ENCODE data around the gene FBRS. TPM values are rescaled to one million over a fixed set of nuclear protein-coding genes. Genes with fewer than 3 reads are reported as not detected.
"Not testable (repeated sequence)": the region's sequence is repeated elsewhere in the genome, so short reads cannot be mapped to it uniquely, and the experiment has no call there.

FBRS gene
- total and polyA plus RNA-seq, 2 donors (not counting 3 experiments of a cell fraction or from before 2014, with no cell fraction given): 15.5 to 68.6 TPM

DNA sequence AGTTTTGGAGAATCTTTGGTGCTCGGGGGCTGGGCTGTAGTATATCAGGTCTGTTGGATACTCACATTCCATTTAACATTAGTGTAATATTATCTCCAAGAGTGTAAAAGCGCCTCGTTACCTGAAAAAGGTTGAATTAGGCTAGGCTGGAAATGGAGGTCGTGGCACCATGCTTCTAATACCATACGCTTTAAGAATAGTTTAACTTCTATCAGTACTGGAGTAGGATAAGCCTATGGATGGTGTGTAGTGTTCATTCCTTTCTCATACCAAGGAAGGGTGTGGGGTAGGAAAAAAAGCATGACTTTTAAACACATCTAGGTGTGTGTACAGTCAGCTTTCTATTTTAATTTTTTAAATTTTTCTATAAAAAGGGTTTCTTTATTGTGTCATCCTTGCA, 42.7 kb downstream of the FBRS start:
- Histone ChIP-seq H2AFZ (ENCODE audit: low read depth, low read length) (no peak overlapping the region), H3K9me1 (replicated peaks; ENCODE audit: control insufficient read depth, extremely low read depth, insufficient read depth, low read length) (no peaks in the 10 kb centered on the region), H3K27ac (ENCODE audit: insufficient read depth, low read depth, low read length) (no peak overlapping the region), H4K20me1 (replicated peaks; ENCODE audit: control insufficient read depth, extremely low read depth, insufficient read depth, low read length) (peaks cover 3% of the 10 kb centered on the region), H3K79me2 (ENCODE audit: control insufficient read depth, insufficient read depth, low read length) (peaks cover 29% of the 10 kb centered on the region), H3K9me3 (replicated peaks; ENCODE audit: control insufficient read depth, insufficient read depth, low read length) (no peaks in the 10 kb centered on the region), H3K4me3 (replicated peaks in 1 of 3; ENCODE audit: insufficient read depth in 1 of 3, low read depth in 1 of 3, low read length in 3 of 3) (no peak overlapping the region), H3K9ac (replicated peaks; ENCODE audit: extremely low read depth, insufficient read depth, low read length) (no peak overlapping the region), H3K27me3 (ENCODE audit: control insufficient read depth in 2 of 2, insufficient read depth in 2 of 2, low read length in 2 of 2) (no peaks in the 10 kb centered on the region), H3K4me2 (ENCODE audit: insufficient read depth, low read length) (no peak overlapping the region), H3K36me3 (ENCODE audit: control insufficient read depth in 2 of 2, extremely low read depth in 1 of 2, insufficient read depth in 2 of 2, low read length in 2 of 2) (peaks cover 18 to 35% of the 10 kb centered on the region in 2 experiments), H3K4me1 (ENCODE audit: control insufficient read depth, extremely low read depth, insufficient read depth, low read length) (peaks cover 21% of the 10 kb centered on the region)
- TF ChIP-seq, protein P1, sequence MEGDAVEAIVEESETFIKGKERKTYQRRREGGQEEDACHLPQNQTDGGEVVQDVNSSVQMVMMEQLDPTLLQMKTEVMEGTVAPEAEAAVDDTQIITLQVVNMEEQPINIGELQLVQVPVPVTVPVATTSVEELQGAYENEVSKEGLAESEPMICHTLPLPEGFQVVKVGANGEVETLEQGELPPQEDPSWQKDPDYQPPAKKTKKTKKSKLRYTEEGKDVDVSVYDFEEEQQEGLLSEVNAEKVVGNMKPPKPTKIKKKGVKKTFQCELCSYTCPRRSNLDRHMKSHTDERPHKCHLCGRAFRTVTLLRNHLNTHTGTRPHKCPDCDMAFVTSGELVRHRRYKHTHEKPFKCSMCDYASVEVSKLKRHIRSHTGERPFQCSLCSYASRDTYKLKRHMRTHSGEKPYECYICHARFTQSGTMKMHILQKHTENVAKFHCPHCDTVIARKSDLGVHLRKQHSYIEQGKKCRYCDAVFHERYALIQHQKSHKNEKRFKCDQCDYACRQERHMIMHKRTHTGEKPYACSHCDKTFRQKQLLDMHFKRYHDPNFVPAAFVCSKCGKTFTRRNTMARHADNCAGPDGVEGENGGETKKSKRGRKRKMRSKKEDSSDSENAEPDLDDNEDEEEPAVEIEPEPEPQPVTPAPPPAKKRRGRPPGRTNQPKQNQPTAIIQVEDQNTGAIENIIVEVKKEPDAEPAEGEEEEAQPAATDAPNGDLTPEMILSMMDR (IDR thresholded peaks at IDR 0.05; ENCODE audit: extremely low read depth in 1 of 2, insufficient read depth in 1 of 2, low read depth in 1 of 2, low read length in 2 of 2): no peak
- no peak for TF ChIP-seq POLR2AphosphoS5 (IDR thresholded peaks at IDR 0.05; ENCODE audit: insufficient read depth, low read depth, low read length)
- TF ChIP-seq MAX (IDR thresholded peaks at IDR 0.05; ENCODE audit: insufficient read depth, insufficient read length): no peak
- TF ChIP-seq GATA2 (IDR thresholded peaks at IDR 0.05; ENCODE audit: insufficient read depth, insufficient read length, low read depth, low read length): no peak
- TF ChIP-seq JUN (IDR thresholded peaks at IDR 0.05; ENCODE audit: borderline replicate concordance, insufficient read depth, insufficient read length, low read depth): no peak
- TF ChIP-seq MYC (IDR thresholded peaks at IDR 0.05; ENCODE audit: low read depth, low read length): no peak
- no peak for TF ChIP-seq POLR2A (IDR thresholded peaks at IDR 0.05; ENCODE audit: low read depth, low read length)
- DNase-seq (ENCODE audit: low read depth, low spot score) (no peak), FAIRE-seq (no peak)
- CTCF ChIA-PET: no interaction called here
- POLR2A ChIA-PET: interaction anchor here (0.6 to 0.7 kb wide), 2 partner anchors 11 to 26 kb away, joined by 3 to 4 read pairs; no protein-coding TSS in a partner anchor
- dilution Hi-C loops (cut with MboI; ENCODE audit: extremely low pct_ligation_motif_present, low sequenced_read_pairs) (no loop called here), intact Hi-C loops (cut with micrococcal nuclease) (no loop called here)
- BruUV-seq (replicated peaks): no TSS peak

DNA sequence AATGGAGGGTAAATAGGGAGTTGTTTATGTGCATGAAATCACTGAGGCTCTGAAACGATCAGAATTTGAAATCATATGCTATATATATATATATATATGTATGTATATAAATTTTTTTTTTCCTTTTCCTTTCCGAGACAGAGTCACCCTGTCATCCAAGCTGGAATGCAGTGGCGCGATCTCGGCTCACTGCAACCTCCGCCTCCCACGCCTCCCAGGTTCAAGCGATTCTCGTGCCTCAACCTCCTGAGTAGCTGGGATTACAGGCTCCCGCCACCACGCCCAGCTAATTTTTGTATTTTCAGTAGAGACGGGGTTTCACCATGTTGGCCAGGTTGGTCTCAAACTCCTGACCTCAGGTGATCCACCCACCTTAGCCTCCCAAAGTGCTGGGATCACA, 44.8 kb downstream of the FBRS start:
- H3K27ac ChIP-seq (ENCODE audit: insufficient read depth, low read depth, low read length); FAIRE-seq; H3K9ac ChIP-seq (replicated peaks; ENCODE audit: extremely low read depth, insufficient read depth, low read length); DNase-seq (ENCODE audit: low read depth, low spot score); H3K9me3 ChIP-seq (replicated peaks; ENCODE audit: control insufficient read depth, insufficient read depth, low read length); CTCF ChIA-PET; H3K27me3 ChIP-seq (ENCODE audit: control insufficient read depth in 2 of 2, insufficient read depth in 2 of 2, low read length in 2 of 2); BruUV-seq (replicated peaks); H3K9me1 ChIP-seq (replicated peaks; ENCODE audit: control insufficient read depth, extremely low read depth, insufficient read depth, low read length); H3K4me2 ChIP-seq (ENCODE audit: insufficient read depth, low read length); H3K4me3 ChIP-seq (replicated peaks in 1 of 3; ENCODE audit: insufficient read depth in 1 of 3, low read depth in 1 of 3, low read length in 3 of 3); H4K20me1 ChIP-seq (replicated peaks; ENCODE audit: control insufficient read depth, extremely low read depth, insufficient read depth, low read length); dilution Hi-C loops (cut with MboI; ENCODE audit: extremely low pct_ligation_motif_present, low sequenced_read_pairs); intact Hi-C loops (cut with micrococcal nuclease); POLR2A ChIA-PET; H2AFZ ChIP-seq (ENCODE audit: low read depth, low read length): not testable (repeated sequence)
- Histone ChIP-seq H3K79me2 (ENCODE audit: control insufficient read depth, insufficient read depth, low read length) (peaks cover 31% of the 10 kb centered on the region), H3K36me3 (ENCODE audit: control insufficient read depth in 2 of 2, extremely low read depth in 1 of 2, insufficient read depth in 2 of 2, low read length in 2 of 2) (peaks cover 36 to 51% of the 10 kb centered on the region in 2 experiments), H3K4me1 (ENCODE audit: control insufficient read depth, extremely low read depth, insufficient read depth, low read length) (peaks cover 16% of the 10 kb centered on the region)

Measured in endothelial cell of umbilical vein (primary cell).